IMR-90 (cell line): ENCODE data around the gene NDUFB2. TPM values are rescaled to one million over a fixed set of nuclear protein-coding genes. Genes with fewer than 3 reads are reported as not detected.

ENCODE experiments used
- ATAC-seq: fragments of 200-7000 bp; cut with Tn5 transposase; 2 replicates; pipeline ENCODE4 v1.9.1; 2020; ENCODE audit warnings: low read depth, mild to moderate bottlenecking, moderate library complexity
- BruUV-seq: library from RNA; stranded (reverse); fragments of 400-500 nt; replicated peaks from 2 replicates; lab custom pipeline; 2021; lab: Mats Ljungman, UMichigan
- CTCF ChIA-PET: fragments of 300-600 bp; formaldehyde crosslinking; extraction: SDS; loops from one replicate; lab custom pipeline; 2021; ENCODE audit warnings: antibody characterized with exemption; lab: Yijun Ruan, JAX
- POLR2A ChIA-PET: fragments of 300-600 bp; sonication (Branson Sonifier 250); formaldehyde crosslinking; loops from one replicate; lab custom pipeline; 2022; ENCODE audit warnings: antibody characterized with exemption; ENCODE audit not compliant: unreplicated experiment; lab: Charles Lee
- DNase-seq: peaks from one replicate; pipeline ENCODE4 v3.0.0; 2013
- H2AFZ ChIP-seq: replicated peaks from 2 replicates; pipeline ENCODE3; 2013; ENCODE audit warnings: low read length, mild to moderate bottlenecking; ENCODE audit not compliant: poor library complexity
- H2AK5ac ChIP-seq: 2 replicates; pipeline ENCODE4 v1.6.1; 2013; ENCODE audit warnings: low read depth, low read length, inconsistent platforms
- H2AK9ac ChIP-seq: replicated peaks from 2 replicates; pipeline ENCODE3; 2013; ENCODE audit warnings: mild to moderate bottlenecking, low read depth, low read length, moderate library complexity; ENCODE audit not compliant: poor library complexity
- H2BK120ac ChIP-seq: 2 replicates; pipeline ENCODE4 v1.6.1; 2013; ENCODE audit warnings: low read depth, low read length, inconsistent platforms
- H2BK15ac ChIP-seq: 3 replicates; pipeline ENCODE4 v1.6.1; 2013; ENCODE audit warnings: low read depth, low read length, inconsistent platforms
- H2BK20ac ChIP-seq: 2 replicates; pipeline ENCODE4 v1.6.1; 2013; ENCODE audit warnings: low read depth, mild to moderate bottlenecking, inconsistent platforms, low read length, moderate library complexity
- H2BK5ac ChIP-seq: 2 replicates; pipeline ENCODE4 v1.6.1; 2013; ENCODE audit warnings: mild to moderate bottlenecking, low read depth, low read length, inconsistent platforms; ENCODE audit not compliant: poor library complexity, severe bottlenecking
- H3K14ac ChIP-seq: replicated peaks from 2 replicates; pipeline ENCODE4 v1.6.1; 2013; ENCODE audit warnings: low read depth, low read length, inconsistent platforms
- H3K18ac ChIP-seq: 2 replicates; pipeline ENCODE4 v1.6.1; 2013; ENCODE audit warnings: low read depth, low read length, control low read depth
- H3K23ac ChIP-seq: 2 replicates; pipeline ENCODE4 v1.6.1; 2013; ENCODE audit warnings: low read depth, low read length, inconsistent platforms
- H3K27ac ChIP-seq: 2 replicates; pipeline ENCODE4 v1.5.1; 2013; ENCODE audit warnings: mild to moderate bottlenecking, control low read depth, low read length; ENCODE audit not compliant: insufficient read depth
- H3K27me3 ChIP-seq: 2 replicates; pipeline ENCODE4 v1.6.1; 2013; ENCODE audit warnings: low read length; ENCODE audit not compliant: control insufficient read depth, insufficient read depth
- H3K36me3 ChIP-seq: 2 replicates; pipeline ENCODE4 v1.6.1; 2013; ENCODE audit warnings: low read length, mixed read lengths; ENCODE audit not compliant: control insufficient read depth, insufficient read depth
- H3K4ac ChIP-seq: 2 replicates; pipeline ENCODE4 v1.6.1; 2013; ENCODE audit warnings: low read depth, low read length, inconsistent platforms
- H3K4me1 ChIP-seq: 2 replicates; pipeline ENCODE4 v1.6.1; 2013; ENCODE audit warnings: low read length, mixed read lengths; ENCODE audit not compliant: control insufficient read depth, insufficient read depth
- H3K4me2 ChIP-seq: 2 replicates; pipeline ENCODE4 v1.6.1; 2013; ENCODE audit warnings: low read depth, mild to moderate bottlenecking, control low read depth, low read length, moderate library complexity
- H3K4me3 ChIP-seq: 2 replicates; pipeline ENCODE4 v1.5.1; 2013; ENCODE audit warnings: low read depth, mild to moderate bottlenecking, control low read depth, low read length, moderate library complexity; ENCODE audit not compliant: insufficient read depth
- H3K56ac ChIP-seq: 2 replicates; pipeline ENCODE4 v1.6.1; 2013; ENCODE audit warnings: low read length, inconsistent platforms; ENCODE audit not compliant: insufficient read depth; ENCODE audit errors: extremely low read depth
- H3K79me1 ChIP-seq, 2 experiments: 2 replicates each; pipeline ENCODE4 v1.6.1; 2013; ENCODE audit warnings: low read length in 2 of 2, inconsistent platforms in 1 of 2, low read depth in 1 of 2
- H3K9ac ChIP-seq: 2 replicates; pipeline ENCODE4 v1.6.1; 2013; ENCODE audit warnings: low read depth, low read length, control low read depth
- H3K9me1 ChIP-seq: 2 replicates; pipeline ENCODE4 v1.6.1; 2013; ENCODE audit warnings: low read length, inconsistent platforms; ENCODE audit not compliant: insufficient read depth
- H3K9me3 ChIP-seq: 2 replicates; pipeline ENCODE4 v1.6.1; 2013; ENCODE audit warnings: low read length; ENCODE audit not compliant: control insufficient read depth, insufficient read depth
- H4K20me1 ChIP-seq: 2 replicates; pipeline ENCODE4 v1.6.1; 2013; ENCODE audit warnings: low read length, inconsistent platforms; ENCODE audit not compliant: insufficient read depth
- H4K5ac ChIP-seq: 2 replicates; pipeline ENCODE4 v1.6.1; 2013; ENCODE audit warnings: mild to moderate bottlenecking, low read depth, low read length, control low read depth
- H4K8ac ChIP-seq, 2 experiments: 2 replicates each; pipeline ENCODE4 v1.6.1; 2013; ENCODE audit warnings: low read depth in 2 of 2, low read length in 2 of 2, control low read depth in 1 of 2, inconsistent platforms in 1 of 2
- H4K91ac ChIP-seq: 2 replicates; pipeline ENCODE4 v1.6.1; 2013; ENCODE audit warnings: low read depth, low read length, inconsistent platforms; ENCODE audit not compliant: insufficient read depth
- FOS ChIP-seq: fragments of 150-350 bp; IDR thresholded peaks from 2 replicates; pipeline ENCODE4 v1.6.1; 2016; ENCODE audit warnings: low read depth, low read length
- MXI1 ChIP-seq: IDR thresholded peaks from 2 replicates; pipeline ENCODE4 v1.6.1; 2012; ENCODE audit warnings: low read depth, mild to moderate bottlenecking, low read length, moderate library complexity, borderline replicate concordance
- WGBS, 2 experiments: methylation state at CpG; one replicate each; pipeline versions ENCODE4 v1.1.5 to v1.1.7; 2013; ENCODE audit warnings: missing lambda C conversion rate in 2 of 2; ENCODE audit not compliant: insufficient read length in 1 of 2; ENCODE audit errors: extremely low coverage in 2 of 2; 5-methylcytosine and 5-hydroxymethylcytosine counted together
- dilution Hi-C: fragments of 300-500 bp; cut with HindIII; formaldehyde crosslinking; loops from one replicate; pipeline ENCODE4 v1.14.3; 2018; ENCODE audit warnings: low sequenced_read_pairs; ENCODE audit not compliant: unreplicated experiment
- in situ Hi-C: fragments of 300-500 bp; cut with MboI; formaldehyde crosslinking; loops from 3 replicates; pipeline ENCODE4 v1.14.3; 2019; ENCODE audit warnings: low sequenced_read_pairs, inconsistent platforms, mixed read lengths
- intact Hi-C: fragments of 100-400 bp; cut with micrococcal nuclease; formaldehyde crosslinking; loops from 2 replicates; pipeline ENCODE4 v1.10.0; 2022
- polyA plus RNA-seq, 3 experiments: library from polyadenylated mRNA; depleted of rRNA; stranded (reverse); fragments of >200 nt; gene quantifications; 2 replicates each; pipeline ENCODE4 v1.2.3, GENCODE V29; 2012; ENCODE audit warnings: low replicate concordance in 1 of 3
- total RNA-seq: library from RNA; depleted of rRNA; stranded (reverse); fragments of >200 nt; gene quantifications from 2 replicates; pipeline ENCODE4 v1.2.3, GENCODE V29; 2012
- TF ChIP-seq, protein P1 (sequence below): conservative IDR thresholded peaks from 2 replicates; pipeline ENCODE4 v1.5.1; 2012; ENCODE audit warnings: mild to moderate bottlenecking, low read depth, low read length, improper control_type of control experiment

The NDUFB2 gene
- total and polyA plus RNA-seq, 2 of the 4 experiments (the other 2 are of a cell fraction), result 81.7 to 143 TPM

DNA sequence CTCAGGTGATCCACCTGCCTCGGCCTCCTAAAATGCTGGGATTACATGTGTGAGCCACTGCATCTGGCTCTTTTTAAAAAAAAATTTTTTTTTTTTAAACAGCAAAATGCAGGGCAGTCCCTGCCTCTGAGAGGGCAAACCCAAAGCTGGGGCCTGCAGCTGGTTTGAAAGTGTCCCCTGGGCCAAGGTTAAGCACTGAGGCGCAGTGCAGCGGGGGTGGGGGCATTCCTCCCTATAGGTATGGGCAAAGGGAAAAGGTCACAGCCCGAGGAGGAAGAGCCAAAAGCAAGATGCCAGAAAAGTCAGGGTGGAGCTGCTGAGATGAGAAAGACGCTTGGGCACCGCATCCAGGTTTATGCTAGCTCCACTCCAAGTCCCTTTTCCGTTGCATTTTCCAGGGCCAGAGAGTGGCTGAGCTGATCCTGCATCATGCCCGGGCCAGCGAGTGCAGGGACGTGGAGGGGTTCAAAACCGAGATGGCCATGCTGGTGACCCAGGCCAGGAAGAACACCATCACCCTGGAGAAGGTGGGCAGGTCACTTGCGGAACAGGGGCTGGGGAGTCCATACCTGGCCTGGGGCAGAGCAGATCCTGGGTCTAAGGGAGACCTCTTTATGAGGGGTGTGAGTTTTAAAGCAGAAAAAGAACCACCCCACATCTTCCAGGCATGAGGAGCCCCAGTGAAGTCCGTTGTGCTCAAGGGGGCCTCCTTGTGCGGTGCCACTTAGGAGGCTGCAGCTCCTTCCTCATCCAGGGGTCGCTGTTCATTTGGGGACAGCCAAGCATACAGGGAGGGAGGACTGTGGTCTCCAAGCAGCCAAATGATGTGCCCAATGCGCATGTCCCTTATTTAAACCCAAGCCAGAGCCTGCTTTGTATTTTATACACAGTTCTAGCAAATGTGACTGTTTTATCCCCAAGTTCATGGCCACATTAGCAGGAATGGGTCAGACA is 7.0 kb upstream of the NDUFB2 start:
- no peak overlapping the region for H2AK5ac ChIP-seq
- no peak for ATAC-seq
- intact Hi-C loops (loop anchor here (10.0 kb wide), 1 partner anchor 235 kb away; the partner anchor contains the start of gene BRAF), dilution Hi-C loops (no loop called here), in situ Hi-C loops (loop anchor here (10.0 kb wide), 1 partner anchor 845 kb away; no protein-coding TSS in a partner anchor)
- no peak overlapping the region for H3K9ac ChIP-seq
- H2BK20ac ChIP-seq, result no peak overlapping the region
- no peaks in the 10 kb centered on the region for H3K9me1 ChIP-seq
- no peaks in the 10 kb centered on the region for H3K4me1 ChIP-seq
- H3K4me2 ChIP-seq, result no peak overlapping the region
- no peak overlapping the region for H3K14ac ChIP-seq
- no peak overlapping the region for H2BK120ac ChIP-seq
- no TSS peak for BruUV-seq
- TF ChIP-seq, protein P1, sequence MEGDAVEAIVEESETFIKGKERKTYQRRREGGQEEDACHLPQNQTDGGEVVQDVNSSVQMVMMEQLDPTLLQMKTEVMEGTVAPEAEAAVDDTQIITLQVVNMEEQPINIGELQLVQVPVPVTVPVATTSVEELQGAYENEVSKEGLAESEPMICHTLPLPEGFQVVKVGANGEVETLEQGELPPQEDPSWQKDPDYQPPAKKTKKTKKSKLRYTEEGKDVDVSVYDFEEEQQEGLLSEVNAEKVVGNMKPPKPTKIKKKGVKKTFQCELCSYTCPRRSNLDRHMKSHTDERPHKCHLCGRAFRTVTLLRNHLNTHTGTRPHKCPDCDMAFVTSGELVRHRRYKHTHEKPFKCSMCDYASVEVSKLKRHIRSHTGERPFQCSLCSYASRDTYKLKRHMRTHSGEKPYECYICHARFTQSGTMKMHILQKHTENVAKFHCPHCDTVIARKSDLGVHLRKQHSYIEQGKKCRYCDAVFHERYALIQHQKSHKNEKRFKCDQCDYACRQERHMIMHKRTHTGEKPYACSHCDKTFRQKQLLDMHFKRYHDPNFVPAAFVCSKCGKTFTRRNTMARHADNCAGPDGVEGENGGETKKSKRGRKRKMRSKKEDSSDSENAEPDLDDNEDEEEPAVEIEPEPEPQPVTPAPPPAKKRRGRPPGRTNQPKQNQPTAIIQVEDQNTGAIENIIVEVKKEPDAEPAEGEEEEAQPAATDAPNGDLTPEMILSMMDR, result no peak
- no peak for TF ChIP-seq FOS
- TF ChIP-seq MXI1, result no peak
- no peak overlapping the region for H2AFZ ChIP-seq
- H4K5ac ChIP-seq, result no peak overlapping the region
- DNase-seq, result no peak
- H2BK15ac ChIP-seq, result no peak overlapping the region
- ChIA-PET POLR2A (no interaction called here), CTCF (no interaction called here)
- H4K20me1 ChIP-seq, result no peaks in the 10 kb centered on the region
- no peak overlapping the region for H3K4ac ChIP-seq
- H2AK9ac ChIP-seq, result no peak overlapping the region
- no peak overlapping the region for H3K56ac ChIP-seq
- H3K79me1 ChIP-seq, result no peaks in the 10 kb centered on the region
- H3K27ac ChIP-seq, result no peak overlapping the region
- H4K91ac ChIP-seq, result no peak overlapping the region
- no peak overlapping the region for H3K23ac ChIP-seq
- no peak overlapping the region for H3K18ac ChIP-seq
- H3K36me3 ChIP-seq, result peaks cover 9% of the 10 kb centered on the region; the same call in 1 of the 2 replicates
- no peaks in the 10 kb centered on the region for H3K9me3 ChIP-seq
- H3K4me3 ChIP-seq, result no peak overlapping the region
- H4K8ac ChIP-seq, result no peak overlapping the region
- 83% methylated on average over 5 of the region's 16 CpGs; no CpG with 5 or more reads in 1 of the 2 experiments for WGBS, 2 experiments
- H3K27me3 ChIP-seq, result no peaks in the 10 kb centered on the region
- H2BK5ac ChIP-seq, result no peak overlapping the region
